HG03103 (cell line): ENCODE results near the gene ADGRV1.
"Not testable (repeated sequence)": the region's sequence is repeated elsewhere in the genome, so short reads cannot be mapped to it uniquely, and the experiment has no call there.

Experiments used
- ATAC-seq: cut with Tn5 transposase; IDR thresholded peaks from one replicate; pipeline ENCODE4 v1.9.1; 2021; ENCODE audit warnings: low read depth; ENCODE audit not compliant: unreplicated experiment

The ADGRV1 gene

DNA sequence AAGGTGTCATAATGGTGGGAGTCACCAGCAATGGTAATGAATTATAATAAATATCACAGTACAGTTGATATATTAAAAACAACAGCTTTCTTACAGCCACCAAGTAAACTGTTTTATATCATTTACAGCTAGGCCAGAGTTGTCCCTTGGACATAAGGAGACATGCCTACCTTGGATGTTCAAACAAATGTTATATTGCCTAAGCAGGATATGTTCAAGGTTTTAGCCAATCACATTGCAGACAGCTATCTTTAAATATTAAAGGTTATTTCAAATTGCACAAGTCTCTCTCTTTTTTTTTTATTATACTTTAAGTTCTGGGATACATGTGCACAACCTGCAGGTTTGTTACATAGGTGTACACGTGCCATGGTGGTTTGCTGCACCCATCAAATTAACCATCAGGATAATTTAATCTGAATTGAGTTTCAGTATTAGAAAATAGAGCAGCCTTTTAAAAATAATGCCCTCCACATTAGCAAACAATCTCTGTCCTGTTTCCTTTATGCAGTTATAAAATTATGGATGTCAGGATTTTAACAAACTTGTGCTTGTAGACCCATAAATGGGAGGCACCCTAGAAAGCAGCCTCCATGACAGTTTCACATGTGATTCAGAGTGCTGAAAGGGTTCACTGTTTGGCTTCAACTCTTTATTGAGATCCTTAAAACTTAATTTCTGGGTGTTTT lies 483.8 kb downstream of the ADGRV1 start:
- ATAC-seq: no peak

DNA sequence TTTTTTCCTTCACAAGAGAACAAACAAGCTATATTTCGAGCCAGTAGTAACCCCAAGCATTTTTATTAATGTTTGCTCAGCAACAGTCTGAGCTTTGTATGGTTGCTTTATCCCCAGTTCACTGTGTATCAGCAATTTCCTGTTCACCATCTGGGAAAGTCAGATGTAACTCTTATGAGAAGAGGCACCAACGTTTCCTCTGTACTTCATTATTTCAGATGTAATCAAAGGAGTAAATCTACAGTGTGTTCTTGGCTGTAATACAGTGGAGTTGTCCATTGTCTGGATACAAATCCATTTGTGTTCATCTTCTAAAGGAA lies 484.3 kb downstream of the ADGRV1 start:
- no peak for ATAC-seq

DNA sequence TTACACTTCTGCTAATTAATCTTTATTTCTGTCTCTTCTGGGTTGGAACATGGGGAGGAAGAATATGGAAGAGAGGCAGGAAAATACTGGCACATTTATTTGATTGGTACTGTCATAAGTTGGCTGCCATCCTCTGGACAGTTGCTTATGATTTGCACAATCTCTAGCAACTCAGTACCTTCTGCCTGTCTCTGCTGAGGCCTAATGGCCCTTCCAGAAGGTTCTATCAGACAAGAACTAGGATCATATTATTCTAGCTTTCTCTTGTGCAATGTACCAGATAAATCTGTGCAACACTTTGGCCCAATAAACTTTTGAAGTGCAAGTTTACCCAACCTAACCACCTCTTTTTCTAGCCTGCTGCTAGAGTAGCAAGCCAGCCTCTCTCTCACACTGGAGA lies 489.5 kb downstream of the ADGRV1 start:
- ATAC-seq: no peak

DNA sequence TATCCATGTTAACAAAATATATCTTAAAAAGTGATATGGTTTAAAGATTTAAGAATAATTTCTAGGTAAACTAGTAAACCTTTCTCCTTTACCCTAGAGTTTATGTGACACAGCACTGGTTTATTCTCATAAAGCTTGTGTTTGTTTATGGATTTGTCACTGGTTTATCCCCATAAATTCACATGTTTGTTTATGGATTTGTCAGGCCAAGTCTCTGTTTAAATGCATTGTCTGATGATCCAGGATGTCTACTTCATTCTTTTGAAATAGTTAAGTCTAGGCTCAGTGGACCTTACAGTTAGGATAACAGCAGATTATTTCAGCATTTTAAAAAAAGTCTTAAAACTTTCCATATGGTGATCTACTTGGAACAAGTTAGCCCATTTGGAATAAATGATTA lies 490.5 kb downstream of the ADGRV1 start:
- no peak for ATAC-seq

DNA sequence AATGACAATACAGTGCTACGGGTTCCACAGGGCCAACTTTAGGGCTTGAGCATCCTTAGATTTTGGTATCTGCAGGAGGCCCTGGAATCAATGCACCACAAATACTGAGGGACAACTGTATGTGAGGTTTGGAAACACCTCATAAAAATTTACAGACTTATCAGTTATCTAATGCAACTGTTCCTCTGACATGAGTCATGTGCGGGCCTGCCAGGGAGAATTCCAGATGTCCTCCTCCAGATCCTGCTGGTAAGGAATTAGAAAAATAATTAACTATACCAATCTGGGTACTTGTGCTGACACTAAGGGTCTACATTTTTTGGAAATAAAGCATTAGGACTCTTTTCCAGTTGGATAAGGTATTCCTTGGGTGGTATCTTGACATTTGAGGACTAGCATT lies 491.2 kb downstream of the ADGRV1 start:
- no peak for ATAC-seq

DNA sequence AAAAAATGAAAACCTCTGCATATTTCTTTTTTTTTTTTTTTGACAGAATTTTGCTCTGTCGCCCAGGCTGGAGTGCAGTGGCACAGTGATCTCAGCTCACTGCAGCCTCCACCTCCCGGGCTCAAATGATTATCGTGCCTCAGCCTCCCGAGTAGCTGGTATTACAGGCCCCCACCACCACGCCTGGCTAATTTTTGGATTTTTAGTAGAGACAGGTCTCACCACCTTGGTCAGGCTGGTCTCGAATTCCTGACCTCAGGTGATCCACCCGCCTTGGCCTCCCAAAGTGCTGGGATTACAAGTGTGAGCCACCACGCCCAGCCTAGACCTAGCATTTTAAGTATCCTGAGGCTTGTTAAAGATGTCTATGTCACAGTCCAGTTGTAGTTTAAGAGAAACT lies 493.8 kb downstream of the ADGRV1 start:
- ATAC-seq: not testable (repeated sequence)

DNA sequence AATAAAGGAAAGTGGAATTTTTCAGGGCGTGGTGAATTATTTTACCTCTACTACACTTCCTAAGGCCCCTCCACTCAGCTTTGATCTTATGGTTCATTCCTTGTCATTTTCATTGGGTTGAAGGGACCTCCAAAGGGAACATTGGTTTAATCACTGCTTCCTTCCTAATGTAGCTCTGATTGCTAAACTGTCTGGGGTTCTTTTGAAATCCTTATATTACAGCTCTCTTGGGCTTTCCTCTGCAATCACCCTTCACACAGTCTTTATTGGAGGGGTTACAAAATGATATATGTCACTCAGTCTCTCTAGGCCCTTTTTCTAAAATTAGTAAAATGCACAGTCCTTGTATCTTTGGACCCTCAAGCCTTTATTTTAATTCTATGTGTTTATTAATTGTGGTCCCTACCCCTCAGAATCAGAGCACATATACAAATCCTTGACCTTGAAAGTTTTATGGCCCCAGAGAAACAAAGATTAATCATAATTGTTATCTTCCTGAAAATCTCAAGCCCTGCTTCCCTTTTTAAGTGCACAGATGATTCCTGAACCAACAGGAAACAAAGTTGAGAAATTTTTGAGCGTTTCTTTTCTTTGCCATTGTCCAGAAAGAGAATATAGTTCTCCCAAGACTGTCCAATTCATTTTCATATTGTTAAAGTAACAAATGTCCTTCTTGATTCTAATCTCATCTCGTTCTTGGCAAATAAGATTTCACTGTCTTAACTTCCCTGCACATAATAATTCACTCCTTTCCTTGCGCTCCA lies 494.6 kb downstream of the ADGRV1 start:
- no peak for ATAC-seq

DNA sequence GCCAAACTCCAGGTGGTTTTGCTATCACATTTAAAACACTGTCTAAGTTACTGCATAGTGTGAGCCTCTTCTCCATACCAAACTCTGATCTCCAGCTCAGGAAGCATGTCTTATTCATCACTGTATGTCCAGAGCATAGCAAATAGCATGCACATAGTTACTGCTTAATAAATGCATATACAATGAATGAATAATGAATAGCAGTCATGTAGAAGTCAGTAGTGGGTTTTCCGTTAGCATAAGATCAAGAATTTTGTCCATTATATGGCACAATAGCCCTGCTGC lies 495.1 kb downstream of the ADGRV1 start:
- no peak for ATAC-seq

DNA sequence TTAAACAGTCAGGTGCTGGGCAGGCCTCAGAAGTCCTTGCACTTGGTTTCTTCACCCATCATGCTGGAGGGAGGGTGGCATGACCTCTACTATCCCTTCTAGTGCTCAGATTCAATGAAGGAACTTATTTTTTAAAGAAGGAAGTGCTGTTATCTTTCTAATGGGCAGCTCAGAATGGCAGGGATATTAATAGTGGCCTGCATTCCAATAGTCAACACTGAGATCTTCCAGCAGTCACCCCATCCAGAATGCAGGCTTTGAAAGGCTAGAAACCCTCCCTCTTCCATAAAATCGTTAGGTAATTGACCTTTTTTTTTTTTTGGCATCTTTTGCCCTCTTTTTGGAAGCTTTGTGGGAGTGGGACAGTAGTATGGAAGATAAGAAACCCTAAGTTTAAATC lies 499.6 kb downstream of the ADGRV1 start:
- no peak for ATAC-seq

DNA sequence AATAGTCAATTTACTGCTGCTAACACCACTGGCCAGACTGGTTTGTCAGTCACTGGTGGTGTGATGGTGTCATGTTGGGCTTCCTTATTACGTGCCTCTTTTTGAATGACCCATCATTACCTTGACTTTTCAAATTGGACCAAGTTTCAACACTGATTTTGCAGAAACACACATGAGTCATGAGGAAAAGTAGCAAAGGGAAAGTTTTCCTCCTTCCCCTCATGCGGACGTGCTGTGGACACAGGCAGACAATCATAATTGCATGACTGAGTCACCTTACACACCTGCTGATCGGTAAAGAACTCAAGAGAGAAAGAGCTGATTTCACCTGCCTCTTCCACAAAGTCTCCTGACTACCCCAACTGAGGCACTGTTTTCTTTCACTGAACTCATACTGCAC lies 500.0 kb downstream of the ADGRV1 start:
- ATAC-seq: no peak

DNA sequence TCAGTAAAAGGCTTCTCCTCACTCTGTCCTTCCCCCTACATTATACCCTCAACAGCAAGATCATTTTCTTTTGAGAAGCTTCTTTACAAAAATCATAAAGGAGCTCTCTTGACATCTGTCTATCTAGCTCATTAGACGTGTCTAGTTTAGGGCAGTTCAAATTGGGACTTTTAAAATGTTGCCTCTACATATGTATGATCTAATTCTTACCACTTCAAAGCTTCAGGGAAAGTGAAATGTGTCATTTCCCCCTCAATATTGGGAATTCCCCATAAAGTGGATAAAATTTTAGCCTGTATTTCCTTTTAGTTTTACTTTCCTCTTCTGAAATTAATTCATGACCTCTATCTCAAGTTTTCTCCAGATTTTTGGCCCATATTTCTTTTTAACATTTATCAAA lies 500.8 kb downstream of the ADGRV1 start:
- ATAC-seq: peak; percentile 81

DNA sequence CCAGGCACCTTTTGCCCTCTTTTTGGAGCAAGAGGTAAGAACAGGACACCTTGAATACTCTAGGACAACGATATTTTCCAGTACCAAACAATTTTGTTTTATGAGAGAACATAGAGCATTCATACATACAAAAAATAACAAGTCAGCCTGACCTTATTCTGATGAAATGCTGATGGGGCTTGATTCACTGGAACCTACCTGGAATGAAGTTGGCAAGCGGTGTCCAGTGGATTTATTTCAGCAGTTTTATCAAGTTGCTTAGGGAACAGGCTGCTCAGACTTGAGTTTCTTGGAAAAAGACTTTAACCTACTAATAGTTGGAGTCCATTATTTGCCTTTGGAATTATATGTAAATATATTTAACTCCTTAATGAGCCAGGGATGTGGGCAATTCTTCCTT lies 502.5 kb downstream of the ADGRV1 start:
- no peak for ATAC-seq

DNA sequence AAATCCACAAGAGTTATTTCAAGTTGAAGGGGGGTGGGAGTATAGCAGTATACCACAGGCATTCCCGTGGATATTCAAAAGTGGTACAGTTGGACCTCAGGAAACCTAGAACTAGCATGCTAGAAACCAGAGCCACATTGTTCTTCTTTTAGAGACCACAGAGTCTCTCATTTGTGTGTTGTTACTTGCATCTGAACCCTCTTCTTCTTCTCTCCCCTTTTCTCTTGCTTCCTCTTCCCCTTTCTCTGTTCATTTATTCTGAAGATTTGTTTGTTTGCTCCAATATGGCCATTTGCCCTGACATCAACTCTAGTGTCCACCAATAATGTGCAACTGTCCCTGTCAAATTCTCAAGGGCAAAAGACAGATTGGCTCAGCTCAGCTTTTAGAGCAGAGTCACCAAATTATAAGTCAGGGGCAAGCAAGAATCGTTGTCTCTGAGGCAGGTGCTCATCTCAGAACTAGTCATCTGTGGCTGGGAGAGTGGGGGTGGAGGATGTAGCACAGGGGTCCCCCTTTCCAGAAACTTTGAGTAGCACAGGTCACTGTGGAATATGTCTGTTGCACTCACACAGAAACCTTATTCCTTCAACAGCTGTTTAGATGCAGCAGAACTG lies 503.5 kb downstream of the ADGRV1 start:
- ATAC-seq: peak; percentile 43

DNA sequence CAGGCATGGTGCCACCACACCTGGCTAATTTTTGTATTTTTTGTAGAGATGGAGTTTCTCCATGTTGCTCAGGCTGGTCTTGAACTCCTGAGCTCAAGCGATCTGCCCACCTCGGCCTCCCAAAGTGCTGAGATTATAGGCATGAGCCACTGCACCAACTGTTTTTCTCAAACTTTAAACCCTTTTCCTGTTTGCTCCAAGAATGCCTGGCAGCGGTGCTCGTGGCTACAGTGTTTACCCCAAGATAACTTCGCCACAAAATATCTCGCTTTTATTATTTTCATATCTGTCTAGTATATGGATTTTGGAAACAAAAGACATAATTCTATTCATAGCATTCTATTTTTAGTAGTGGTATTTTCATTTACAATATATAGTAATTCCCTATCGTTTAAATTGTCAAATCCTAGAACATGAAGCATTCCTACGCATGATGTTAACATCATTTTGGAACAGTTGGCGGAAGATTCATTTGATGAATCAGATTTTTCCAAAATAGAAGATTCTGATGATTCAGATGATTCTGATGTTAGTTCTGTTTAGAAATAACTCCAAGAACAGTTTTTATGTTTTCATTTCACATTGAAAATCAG lies 504.6 kb downstream of the ADGRV1 start:
- ATAC-seq: not testable (repeated sequence)

DNA sequence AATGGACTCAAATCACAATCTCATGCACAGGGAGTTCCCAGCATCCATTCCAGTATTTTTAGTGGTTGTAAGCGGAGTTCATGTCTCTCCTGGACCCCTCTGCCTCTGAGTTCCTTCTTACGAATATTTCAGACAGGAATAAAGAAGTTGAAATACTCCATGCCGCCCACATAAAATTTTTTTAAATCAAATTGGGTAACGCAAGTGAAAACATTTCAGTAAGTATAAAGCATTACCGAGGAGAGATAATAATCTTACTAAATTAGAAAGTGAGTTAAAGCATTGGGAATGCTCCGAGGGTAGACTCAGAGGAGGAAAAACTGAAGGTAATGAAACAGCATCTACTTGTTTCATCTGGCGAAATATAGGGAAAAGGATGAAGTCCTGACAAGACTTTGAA lies 506.9 kb downstream of the ADGRV1 start:
- no peak for ATAC-seq

DNA sequence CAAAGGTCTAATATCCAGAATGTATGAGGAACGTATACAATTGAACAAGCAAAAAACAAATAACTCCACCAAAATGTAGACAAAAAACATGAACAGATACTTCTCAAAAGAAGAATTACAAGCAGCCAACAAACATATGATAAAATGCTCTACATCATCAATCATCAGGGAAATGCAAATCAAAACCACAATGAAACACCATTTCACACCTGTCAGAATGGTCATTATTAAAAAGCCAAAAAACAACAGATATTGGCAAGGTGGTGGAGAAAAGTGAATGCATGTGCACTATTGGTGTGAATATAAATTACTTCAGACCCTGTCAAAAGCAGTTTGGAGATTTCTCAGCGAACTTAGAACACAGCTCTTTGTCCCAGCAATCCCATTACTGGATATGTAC lies 510.8 kb downstream of the ADGRV1 start:
- no peak for ATAC-seq

DNA sequence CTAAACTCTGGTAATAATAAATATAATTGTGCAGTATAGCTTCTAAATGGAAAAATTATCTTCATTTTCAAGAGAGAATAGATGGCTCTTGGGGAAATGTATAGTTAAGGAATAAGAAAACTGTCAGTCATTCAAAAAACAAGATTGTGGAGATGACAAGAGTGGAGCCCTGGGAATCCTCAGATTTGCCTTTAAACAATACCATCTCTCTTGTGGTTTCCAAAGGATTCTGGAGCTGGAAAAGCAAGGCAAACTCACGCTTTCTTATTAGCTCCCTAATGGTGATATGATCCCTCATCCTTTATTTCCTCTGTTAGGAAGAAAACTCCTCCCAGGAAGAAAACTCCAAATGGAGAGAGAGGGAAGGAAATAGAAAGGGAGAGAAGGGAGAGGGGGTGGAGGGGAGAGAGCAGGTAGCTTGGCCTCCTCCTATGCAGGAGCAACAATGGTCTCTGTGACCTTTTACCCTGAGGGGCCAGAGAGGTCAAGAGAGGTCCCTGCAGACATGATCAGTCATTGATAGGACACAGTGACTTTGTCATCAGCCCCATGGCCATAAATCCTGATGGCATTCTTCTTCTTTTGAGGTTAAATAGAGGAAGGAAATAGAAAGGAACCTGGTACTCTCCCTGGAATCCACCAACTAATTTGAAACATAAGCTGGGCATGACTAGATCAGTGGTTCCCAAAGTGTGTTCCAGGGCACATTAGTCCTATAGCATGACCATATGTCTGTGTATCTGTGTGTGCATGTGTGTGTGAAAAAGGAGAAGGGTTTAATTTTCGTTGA lies 512.4 kb downstream of the ADGRV1 start:
- ATAC-seq: no peak

DNA sequence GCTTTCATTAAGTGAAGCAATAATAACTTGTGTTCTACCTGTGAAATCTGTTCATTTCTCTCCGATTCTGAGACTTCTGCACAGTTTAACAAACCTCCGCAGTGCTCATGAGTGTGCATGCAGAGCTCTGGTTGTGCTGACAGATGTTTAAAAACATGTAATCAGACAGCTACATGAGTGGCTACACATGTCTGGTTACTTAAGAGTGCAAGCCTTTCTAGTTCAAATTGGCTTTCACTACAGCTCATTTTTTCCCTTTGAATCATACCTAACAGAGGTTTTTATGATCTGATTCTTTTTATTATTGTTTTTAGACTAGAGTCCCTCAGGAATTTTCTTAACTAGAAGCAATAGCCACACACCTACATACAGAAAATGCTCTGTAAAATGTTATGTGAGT lies 514.3 kb downstream of the ADGRV1 start:
- no peak for ATAC-seq

DNA sequence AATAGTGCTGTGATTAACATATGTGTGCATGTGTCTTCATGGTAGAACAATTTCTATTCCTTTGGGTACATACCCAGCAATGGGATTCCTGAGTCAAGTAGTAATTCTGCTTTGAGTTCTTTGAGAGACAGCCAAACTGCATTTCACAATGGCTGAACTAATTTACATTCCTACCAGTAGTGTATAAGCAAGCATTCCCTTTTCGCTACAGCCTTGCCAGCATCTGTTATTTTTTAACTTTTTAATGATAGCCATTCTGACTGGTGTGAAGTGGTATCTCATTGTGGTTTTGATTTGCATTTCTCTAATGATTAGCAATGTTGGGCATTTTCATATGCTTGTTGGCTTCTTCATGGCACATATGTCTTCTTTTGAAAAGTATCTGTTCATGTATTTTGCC lies 516.0 kb downstream of the ADGRV1 start:
- ATAC-seq: no peak

DNA sequence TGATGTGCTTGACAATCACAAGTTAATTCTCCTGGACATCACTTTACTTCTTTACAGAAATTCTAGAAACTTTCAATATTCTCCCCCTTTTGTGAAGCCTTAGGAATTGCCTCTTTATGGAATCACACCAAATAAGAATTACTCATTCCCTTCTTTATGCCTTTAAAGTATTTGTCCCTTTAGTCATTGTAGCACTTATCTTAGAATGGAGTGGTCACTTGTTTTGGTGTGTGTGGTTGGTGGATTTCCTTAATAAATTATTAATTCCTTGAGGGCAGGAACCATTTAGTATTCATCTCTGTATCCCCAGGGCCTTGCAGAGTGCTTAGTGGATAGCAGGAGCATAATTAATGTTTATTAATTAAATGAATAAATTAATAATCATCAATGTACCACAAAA lies 517.5 kb downstream of the ADGRV1 start:
- ATAC-seq: no peak

DNA sequence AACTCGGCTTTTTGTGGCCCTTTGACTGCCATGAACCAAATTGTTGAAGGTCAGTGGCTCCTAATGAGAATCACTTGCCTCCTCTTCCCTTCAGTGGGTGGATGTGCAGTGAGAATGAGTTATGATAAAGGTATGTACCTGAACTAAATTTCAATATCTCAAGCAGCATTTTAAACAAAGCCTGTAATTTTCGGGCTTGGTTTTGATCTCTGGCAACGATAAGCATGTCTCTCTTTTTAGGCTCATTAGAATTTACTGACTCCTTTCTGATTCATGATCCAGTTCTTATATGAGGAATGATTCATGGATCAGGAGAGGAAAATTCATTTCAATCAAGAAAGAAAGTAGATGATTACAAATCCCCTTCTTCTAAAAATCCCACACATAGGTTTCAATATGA lies 519.0 kb downstream of the ADGRV1 start:
- no peak for ATAC-seq
